HG03139 (cell line): Measurements from ENCODE around the gene SREBF1.

Experiments used
- ATAC-seq: cut with Tn5 transposase; IDR thresholded peaks from one replicate; pipeline ENCODE4 v1.9.1; 2021; ENCODE audit not compliant: unreplicated experiment

SREBF1 gene

GRCh38 chr17:17783116-17783824, 53.5 kb downstream of the SREBF1 start:
- no peak for ATAC-seq

- no peak for ATAC-seq
These were observed 54.2 kb downstream of the SREBF1 start for GRCh38 chr17:17782523-17783115.

GRCh38 chr17:17781591-17782496, 54.9 kb downstream of the SREBF1 start:
- no peak for ATAC-seq

GRCh38 chr17:17780922-17781590, 55.7 kb downstream of the SREBF1 start:
- ATAC-seq = no peak

- ATAC-seq = no peak
These were observed 57.7 kb downstream of the SREBF1 start for GRCh38 chr17:17779015-17779611.

GRCh38 chr17:17778308-17779014, 58.3 kb downstream of the SREBF1 start:
- ATAC-seq = no peak

- no peak for ATAC-seq
These were observed 59.9 kb downstream of the SREBF1 start for GRCh38 chr17:17776889-17777288.

GRCh38 chr17:17774009-17774881, 62.5 kb downstream of the SREBF1 start:
- no peak for ATAC-seq

GRCh38 chr17:17772231-17772630, 64.6 kb downstream of the SREBF1 start:
- no peak for ATAC-seq

- no peak for ATAC-seq
These were observed 65.1 kb downstream of the SREBF1 start for GRCh38 chr17:17771498-17772201.

- no peak for ATAC-seq
These were observed 66.1 kb downstream of the SREBF1 start for GRCh38 chr17:17770632-17771044.

- ATAC-seq = no peak
These were observed 66.7 kb downstream of the SREBF1 start for GRCh38 chr17:17769869-17770631.

GRCh38 chr17:17768424-17769088, 68.2 kb downstream of the SREBF1 start:
- ATAC-seq = no peak

GRCh38 chr17:17767887-17768418, 68.8 kb downstream of the SREBF1 start:
- ATAC-seq = no peak

GRCh38 chr17:17767154-17767869, 69.5 kb downstream of the SREBF1 start:
- no peak for ATAC-seq

- no peak for ATAC-seq
These were observed 70.1 kb downstream of the SREBF1 start for GRCh38 chr17:17766744-17767120.
